ENCODE results near the gene NKG7. TPM values are rescaled to one million over a fixed set of nuclear protein-coding genes. Genes with fewer than 3 reads are reported as not detected.
A peak's percentile ranks its signal among the peaks of the same experiment; 100 is the strongest.

The NKG7 gene
- total RNA-seq, 1 experiment from 2014 or later = not detected

DNA sequence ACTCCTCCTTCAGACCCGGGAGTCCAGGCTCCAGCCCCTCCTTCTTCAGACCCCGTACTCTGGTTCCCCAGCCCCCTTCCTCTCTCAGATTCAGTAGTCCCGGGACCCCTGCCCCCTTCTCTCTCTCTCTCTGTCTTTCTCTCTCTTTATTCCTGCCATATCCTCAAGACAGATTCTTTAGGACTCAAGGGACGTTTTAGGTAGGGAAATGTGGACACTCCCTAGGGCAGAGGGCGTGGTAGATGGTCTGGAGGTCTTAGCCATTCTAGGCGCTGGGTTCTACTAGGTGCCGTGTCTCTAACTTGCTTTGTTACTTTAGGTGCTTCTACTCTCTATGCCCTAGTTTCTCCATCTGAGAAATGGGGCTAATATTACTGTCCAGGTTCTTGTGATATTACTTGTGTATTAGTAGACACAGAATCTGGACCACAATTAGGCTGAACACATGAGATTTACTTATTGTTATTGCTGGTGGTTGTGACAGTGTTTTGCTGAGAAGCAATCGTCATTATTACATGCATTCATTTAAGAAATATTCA, 18.7 kb upstream of the NKG7 start:
- no peak for DNase-seq (ENCODE audit: low spot score)

DNA sequence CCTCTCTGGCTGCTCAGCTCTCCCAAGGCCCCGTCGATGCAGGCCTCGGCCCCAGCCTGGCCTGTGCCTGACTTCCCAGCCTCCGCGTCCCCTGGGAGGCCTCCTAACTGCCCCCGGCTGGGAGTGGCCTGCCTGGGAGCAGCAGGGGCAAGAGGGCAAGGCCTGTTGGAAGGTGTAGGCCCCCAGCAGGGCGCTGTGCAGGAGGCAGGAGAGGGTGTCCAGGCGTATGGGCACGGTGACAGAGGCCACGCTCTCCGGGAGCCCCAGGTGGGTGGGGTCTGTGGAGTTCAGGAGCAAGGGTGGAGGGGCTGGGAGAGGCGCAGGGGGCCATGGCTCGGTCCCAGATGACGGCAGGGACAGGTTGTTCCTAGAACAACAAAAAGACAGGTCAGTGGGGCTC, 16.7 kb upstream of the NKG7 start:
- DNase-seq (ENCODE audit: low spot score) = no peak

DNA sequence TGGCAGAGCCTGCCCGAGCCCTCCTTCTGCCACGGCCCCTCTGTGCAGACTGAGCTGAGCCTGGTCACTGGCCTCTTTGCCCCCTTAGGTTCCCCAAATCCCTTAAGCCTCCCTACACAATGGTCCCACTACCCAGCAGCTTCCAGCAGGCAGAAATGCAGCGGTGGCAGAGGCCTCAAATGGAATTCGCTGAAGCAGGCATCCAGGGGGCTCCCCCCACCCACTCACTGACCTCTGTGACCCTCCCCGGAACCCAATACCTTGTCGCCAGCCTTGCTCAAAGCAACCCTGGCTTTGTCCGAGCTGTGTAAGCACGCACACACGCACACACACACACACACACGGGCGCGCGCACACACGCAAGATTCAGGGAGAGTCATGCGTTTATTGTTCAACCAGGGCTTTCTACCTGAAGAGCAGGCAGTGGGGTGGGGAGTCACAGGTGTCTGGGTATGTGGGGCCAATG, 15.5 kb upstream of the NKG7 start, which contains the start of gene LIM2:
TSS of gene LIM2 (minus strand) at position 51 of the 466 bp plus-strand sequence. CDS start 531 bp downstream, outside the sequence.
- DNase-seq (ENCODE audit: low spot score) = no peak

DNA sequence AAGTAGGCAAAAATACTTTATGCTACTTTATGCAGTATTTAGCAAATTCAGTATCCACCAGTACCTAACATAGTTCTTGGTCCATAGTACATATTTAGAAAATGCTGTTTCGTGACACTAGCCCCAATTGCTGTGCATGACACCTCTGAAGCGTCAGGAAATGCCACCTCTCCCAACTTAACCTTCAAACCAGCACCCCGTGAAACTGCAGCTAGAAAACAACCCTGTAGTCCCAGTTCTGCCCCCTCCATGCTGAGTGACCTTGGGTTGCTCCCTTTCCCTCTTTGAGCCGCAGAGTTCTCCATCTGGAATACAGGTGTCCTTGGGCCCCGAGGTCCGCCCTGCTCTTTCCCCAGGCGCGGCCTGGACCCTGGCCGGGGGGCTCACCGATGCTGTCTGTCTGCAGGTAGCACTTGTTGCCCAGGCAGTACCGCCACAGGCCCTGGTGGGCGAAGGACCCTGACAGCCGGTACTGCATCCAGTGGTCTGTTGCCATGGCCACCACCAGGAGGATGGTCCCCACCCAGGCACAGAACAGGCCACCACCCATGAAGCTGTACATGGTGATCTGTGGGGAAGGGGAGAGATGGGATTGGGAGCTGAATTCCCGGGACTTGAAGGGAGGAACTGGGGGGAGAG, 14.5 kb upstream of the NKG7 start:
- DNase-seq (ENCODE audit: low spot score) = no peak

DNA sequence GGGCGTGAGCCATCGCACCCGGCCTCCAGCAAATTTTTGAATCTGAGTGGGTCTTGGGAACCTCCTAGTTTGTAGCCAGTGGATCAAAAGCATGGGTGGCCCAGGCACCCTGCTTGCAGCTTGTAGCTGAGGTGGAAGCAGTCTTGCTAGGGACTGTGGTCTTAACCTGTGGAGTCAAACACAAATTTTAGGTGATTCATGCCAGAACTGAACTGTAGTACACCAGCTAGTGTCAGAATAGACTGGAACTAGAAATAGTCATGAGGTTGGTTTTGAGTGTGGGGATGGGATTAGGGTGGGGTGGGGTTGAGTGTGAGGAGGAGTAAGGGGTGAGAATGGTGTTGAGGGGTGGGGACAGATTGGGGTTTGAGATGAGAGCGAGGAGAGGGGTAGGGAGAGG, 9.6 kb upstream of the NKG7 start:
- no peak for DNase-seq (ENCODE audit: low spot score)

DNA sequence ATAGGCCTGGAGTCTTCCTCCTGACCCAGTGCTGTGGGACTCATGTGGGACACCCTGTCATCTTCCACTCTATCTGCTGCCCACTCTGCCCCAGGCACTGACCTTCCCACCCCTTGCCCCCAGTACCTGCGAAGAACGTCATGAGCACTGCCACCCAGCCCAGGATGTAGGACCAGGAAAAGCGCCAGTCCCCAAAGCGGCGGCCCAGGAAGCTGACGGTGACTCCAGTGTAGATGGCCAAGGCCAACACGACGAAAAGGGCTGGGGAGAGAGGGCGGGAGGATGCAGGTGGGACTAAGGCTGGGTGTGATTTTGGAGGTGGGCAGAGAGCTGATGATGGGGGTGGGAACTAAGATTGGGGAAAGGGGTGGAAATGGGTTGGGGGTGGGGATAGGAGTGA, 7.9 kb upstream of the NKG7 start:
- DNase-seq (ENCODE audit: low spot score) = no peak

DNA sequence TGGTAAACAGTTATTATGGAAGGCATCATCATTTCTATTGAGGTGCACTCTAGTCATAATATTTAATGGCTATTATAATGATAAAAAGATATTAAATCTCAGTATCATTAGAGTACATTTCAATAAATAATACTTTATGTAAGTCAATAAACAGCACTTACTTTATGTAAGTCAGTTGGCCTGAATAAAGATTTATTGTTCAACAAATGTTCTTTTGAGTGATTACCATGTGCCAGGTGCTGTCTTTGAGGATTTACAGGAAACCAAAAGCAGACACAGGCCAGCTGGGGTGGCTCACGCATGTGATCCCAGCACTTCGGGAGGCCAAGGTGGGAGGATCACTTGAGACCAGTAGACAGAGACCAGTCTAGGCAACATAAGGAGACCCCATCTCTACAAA, 5.0 kb upstream of the NKG7 start:
- no peak for DNase-seq (ENCODE audit: low spot score)

DNA sequence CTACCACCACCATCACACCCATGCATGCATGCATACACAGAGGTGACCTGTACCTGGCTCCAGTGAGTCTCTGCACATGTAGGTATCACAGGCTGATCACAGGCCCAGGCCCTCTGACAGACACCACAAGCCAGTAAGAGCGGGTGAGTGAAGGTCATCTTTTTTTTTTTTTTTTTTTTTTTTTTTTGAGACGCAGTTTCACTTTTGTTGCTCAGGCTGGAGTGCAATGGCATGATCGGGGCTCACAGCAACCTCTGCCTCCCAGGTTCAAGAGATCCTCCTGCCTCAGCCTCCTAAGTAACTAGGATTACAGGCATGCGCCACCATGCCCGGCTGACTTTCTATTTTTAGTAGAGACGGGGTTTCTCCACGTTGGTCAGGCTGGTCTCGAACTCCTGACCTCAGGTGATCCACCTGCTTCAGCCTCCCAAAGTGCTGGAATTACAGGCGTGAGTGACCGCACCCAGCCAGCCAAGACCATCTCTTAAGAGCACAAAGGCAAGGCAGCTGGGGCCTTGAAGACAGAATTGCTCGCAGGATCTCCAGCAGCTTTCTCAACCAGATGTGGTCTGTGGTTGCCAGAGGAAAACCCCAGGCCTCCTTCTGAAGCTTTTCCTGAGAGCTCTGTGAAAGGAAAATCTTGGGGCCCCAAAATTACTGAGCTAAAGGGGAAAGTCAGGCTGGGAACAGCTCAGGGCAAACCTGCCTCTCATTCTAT, 3.2 kb upstream of the NKG7 start:
- no peak for DNase-seq (ENCODE audit: low spot score)

DNA sequence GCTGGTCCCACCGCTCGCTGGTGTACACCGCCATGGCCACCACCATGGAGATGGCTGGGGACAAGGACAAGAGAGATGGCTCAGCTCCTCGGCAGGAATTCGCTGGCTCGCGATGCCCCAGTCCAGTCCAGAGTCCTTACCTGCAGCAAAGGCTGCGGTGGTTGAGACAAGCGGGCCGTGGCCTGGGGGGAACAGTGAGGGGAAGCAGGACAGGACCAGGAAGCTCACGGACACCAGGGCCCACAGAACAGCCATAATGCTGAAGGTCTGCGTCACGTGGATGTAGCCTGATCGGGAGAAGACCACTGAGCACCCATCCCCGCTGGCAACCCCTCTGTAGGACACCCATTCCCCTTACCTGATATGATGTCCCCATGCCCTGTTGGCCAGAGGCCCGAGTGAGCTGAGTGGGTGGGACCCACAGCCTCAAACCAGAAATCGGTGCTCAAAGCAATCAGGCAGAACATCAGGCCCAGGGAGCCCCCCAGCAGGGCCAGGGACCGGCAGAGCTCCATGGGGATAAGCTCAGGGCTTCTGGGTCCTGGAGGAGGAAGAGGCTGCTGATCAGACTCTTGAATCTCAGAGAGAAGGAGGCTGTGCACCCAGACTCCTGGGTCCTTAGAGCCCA, 319 bp downstream of the NKG7 start:
- DNase-seq (ENCODE audit: low spot score) = no peak

DNA sequence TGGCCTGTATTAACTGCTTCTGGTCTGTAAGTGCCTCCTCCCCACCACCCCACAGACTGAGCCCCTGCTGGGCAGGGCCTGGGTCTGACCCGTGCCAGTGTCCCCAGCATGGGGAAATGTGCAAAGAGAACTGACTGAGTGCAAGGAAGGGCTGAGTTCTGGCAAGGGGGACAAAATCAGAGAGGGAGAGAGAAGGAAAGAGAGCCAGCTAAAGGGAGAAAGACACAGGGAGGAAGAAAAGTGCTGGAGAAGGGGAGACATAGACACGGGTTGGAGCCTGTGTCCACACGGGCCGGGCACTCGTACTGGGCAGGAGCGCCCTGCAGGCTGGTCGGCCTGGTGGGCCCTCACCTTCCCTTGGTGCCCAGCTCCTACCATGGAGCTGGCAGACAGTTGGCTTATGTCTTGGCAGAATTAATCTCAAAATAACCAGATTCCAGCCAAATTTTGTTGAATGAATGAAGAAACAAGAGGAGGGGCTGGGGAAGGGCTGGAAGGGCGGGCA, 1.2 kb downstream of the NKG7 start:
- DNase-seq (ENCODE audit: low spot score) = no peak

DNA sequence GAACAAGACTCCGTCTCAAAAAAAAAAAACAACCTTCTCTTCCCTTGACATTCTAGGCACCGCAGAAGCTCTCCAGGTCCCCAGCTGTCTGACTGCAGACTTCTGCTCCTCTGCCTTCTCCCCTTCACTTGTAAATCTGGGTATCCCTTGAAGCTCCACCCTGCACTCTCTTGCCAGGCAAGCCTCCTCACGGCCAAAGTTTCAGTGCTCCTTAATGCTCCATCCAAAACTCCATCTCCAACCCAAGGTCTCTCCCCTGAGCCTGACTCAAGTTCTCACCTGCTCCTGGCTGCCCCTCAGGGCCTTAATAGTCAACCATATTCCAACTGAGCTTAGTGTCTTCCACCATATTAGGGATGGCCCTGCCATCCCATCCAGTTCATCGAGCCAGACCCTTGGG, 2.2 kb downstream of the NKG7 start:
- DNase-seq (ENCODE audit: low spot score) = no peak

DNA sequence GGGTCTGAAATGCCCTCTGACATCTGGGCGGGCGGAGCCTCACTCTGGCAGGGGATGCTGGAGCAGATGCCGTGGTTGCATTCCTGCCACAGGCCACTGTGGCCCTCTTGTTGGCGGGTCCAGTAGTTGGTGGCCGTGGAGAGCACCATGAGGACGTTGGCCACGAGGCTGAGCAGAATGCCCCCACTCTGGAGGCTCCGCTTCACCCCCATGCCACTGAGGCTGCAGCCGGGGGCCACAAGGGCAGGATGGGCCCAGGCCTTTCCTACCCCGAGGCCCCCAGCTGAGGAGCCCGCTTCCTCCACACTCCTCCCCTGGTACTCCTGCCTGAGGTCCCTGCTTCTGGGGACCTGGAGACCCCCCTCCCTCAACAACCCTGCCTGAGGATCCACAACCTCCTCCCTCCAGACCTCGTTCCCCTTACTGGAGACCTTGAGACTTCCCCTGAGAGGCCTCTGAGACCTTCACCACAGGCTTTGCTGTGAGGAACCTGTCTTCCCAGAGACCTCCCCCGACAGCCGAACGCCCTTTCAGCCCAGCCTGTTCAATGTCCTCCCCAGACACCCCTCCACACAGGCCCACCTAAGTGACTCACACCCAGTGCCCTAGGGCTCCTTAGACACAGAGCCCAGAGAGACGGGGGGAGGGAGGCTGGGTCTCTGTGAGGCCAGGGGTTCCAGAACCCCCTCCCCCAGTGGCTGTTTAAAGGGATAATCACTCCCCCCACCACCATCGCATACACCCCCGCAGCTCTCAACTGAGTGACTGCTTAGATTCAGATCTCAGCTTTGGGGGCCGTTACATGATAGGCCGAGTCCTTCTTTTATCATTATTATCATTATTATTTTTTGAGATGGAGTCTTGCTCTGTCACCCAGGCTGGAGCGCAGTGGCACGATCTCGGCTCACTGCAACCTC, 3.8 kb downstream of the NKG7 start, which contains the start of gene CLDND2:
TSS of gene CLDND2 (minus strand) at position 638 of the 917 bp plus-strand sequence. CDS start at position 212, 426 bp downstream.
- no peak for DNase-seq (ENCODE audit: low spot score)

DNA sequence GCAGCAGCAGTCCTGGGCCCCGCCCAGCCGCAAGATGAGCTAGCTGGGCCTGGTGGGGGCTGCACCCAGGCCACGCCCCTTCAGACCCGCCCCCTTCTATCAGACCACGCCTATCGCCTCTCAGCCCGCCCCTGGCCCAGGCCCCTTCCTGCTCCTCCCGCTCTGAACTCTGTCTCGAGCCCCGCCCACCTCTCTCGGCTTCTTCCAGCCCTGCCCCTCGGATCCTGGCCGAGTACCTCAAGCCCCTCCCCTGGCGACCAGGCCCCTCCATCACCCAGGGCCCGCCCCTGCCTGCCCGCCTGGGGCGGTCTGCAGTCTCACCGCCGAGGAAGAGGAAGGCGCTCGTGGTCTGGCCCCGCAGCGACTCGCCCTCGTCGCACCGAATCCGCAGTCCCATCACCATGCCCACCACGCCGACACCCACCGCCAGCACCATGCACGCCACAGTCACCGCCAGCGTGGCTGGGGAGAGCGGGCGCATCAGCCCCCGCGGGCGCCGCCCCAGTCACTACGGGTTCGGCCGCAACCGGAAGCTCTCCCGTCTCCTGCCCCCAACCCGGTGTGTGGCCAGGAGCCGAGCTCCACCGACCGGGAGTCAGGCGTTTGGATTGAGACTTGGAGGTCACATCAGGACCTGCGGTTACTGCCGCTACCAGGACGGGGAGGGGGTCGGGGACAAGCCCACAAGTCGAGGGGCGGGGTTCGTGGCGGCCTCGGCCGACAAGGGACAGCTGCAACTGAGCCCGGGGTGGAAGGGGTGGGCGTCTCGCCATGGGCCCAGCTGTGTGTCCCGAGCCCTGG, 4.7 kb downstream of the NKG7 start:
- peak; percentile 100 for DNase-seq (ENCODE audit: low spot score)

DNA sequence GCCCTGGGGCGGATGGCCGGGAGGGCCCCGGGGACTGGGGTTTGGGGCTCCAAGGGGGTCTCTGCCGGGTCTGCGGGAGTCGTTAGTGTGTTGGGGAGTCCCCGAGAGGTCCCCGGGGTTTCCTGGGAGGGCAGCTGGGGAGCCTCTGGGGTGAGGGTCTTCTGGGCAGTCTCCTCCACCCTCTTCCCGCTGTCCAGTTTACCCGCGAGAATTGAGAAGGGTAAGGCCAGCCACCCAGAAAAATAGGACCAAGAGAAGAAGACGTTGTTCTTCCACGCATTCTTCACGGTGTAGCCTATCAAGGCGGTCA, 5.2 kb downstream of the NKG7 start:
- DNase-seq (ENCODE audit: low spot score) = no peak

DNA sequence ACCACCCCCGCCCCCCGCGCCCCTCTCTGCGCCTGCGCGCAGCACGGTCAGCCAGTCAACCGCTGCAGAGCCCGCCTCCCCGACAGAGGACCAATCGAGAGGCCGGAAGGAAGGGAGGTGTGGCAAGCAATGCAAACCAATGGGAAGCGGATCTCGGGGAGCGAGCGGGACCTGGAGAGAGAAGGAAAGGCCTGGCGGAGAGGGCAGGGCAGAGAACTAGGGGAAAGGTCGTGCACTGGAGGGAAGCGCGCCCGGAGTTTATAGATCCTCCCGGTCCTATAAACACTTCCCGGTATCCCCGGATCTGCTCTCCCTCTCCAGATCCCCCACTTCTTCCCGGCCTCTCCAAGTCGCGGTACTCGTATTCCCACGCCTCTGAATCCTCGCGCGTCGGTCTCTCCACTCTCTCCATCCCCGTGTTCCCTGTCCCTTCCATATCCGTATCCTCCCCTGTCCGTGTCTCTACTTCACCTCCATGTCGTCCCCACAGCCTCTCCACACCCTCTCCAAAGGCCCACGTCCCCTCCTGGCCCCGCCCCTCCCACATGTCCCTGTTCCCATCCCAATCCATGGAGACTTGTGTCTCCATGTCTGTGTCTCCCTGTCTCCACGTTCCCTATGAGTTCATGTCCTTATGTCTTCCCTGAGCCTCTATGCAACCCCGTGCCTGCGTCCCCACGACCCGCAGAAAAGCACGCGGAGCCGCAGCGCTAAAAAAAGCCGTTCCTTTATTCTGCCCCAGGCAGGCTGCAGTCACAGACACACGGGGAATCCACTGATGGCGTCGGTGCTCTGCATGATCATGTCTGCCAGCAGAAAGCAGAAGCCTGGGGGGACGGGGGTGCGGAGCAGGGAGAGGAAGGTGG, 5.8 kb downstream of the NKG7 start:
- DNase-seq (ENCODE audit: low spot score) = peak; percentile 100

DNA sequence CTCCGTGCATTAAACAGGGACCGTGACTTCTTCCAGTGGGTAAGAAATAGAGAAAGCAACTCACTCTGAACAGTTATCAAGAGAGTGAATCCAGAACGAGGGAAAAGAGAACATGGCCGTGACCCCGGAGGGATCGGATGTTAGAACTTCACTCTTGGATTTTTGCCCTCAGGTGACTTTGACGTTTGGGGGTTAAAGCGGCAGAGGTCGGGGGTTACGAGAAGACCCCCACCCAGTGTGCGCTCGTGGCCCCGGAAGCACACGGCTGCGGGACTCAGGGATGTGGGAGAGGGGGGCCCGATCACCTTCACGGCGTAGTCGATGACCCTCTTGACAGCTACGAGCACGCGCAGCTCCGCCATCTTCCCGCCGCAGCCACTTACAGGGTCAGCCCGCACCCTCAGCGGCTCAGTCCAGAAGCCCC, 6.5 kb downstream of the NKG7 start, which contains the start of gene ETFB:
TSS of gene ETFB (minus strand) at position 424 of the 424 bp plus-strand sequence. CDS start at position 362, 62 bp downstream.
- no peak for DNase-seq (ENCODE audit: low spot score)

DNA sequence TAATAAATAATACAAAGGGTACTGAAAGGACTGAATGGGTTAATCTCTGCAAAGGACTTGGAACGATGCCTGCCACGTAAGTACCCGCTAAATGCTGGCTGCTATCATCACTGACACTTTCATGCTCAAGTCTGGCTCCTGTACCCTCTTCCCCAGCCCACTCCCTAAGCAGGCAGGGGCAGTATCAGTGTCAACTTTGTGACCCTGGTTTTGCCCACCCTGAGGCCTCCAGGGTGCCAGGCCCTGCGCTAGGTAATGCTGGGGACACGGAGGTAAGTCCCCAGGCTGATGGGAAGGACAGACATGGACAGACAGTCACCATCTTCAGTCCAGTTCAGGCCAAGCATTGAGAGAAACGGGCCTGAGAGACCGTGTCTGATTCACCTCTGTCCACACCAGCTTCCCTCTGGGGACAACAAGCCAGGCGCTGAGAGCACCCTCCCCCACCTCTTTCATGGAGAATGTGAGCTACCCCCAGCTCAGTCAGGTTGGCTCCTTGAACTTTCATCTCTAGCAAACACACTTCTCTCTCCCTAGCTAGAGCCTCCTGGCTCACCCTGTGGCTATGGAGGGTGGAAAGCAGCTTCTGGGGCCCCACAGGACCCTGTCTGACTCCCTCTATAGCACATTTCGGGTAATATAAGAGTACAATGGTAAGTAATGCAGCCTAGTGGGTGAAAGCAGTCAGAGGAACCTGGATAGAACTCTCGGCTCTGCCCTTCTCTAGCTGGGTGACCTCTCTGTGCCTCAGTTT, 7.1 kb downstream of the NKG7 start:
- peak; percentile 70 for DNase-seq (ENCODE audit: low spot score)
